NCI-H524 (cell line): Measurements from ENCODE around the gene MAP3K9.
A peak's percentile ranks its signal among the peaks of the same experiment; 100 is the strongest.
"Not testable (repeated sequence)": the region's sequence is repeated elsewhere in the genome, so short reads cannot be mapped to it uniquely, and the experiment has no call there.

Experiments
- DNase-seq, 2 experiments: peaks; one replicate each; lab custom pipeline; 2025; lab: John Stamatoyannopoulos, UW

The MAP3K9 gene

GRCh38 chr14:70724944-70725343 is 84.4 kb downstream of the MAP3K9 start:
- DNase-seq: no peak

- DNase-seq: no peak
These were observed 85.2 kb downstream of the MAP3K9 start for GRCh38 chr14:70724110-70724509.

GRCh38 chr14:70723276-70723675 is 86.0 kb downstream of the MAP3K9 start:
- no peak for DNase-seq

GRCh38 chr14:70722418-70722817 is 86.9 kb downstream of the MAP3K9 start:
- DNase-seq: no peak

GRCh38 chr14:70721542-70721941 is 87.8 kb downstream of the MAP3K9 start:
- DNase-seq: no peak

- DNase-seq: no peak
These were observed 90.8 kb downstream of the MAP3K9 start for GRCh38 chr14:70718383-70719118.

GRCh38 chr14:70716958-70717357 is 92.4 kb downstream of the MAP3K9 start:
- peak; percentile 47 to 81 for DNase-seq

- DNase-seq: no peak
These were observed 92.8 kb downstream of the MAP3K9 start for GRCh38 chr14:70716483-70716882.

- peak; percentile 72 to 75 for DNase-seq
These were observed 95.2 kb downstream of the MAP3K9 start for GRCh38 chr14:70714055-70714550.

GRCh38 chr14:70713511-70713916 is 95.8 kb downstream of the MAP3K9 start:
- no peak for DNase-seq

- no peak for DNase-seq
These were observed 96.2 kb downstream of the MAP3K9 start for GRCh38 chr14:70713096-70713495.

GRCh38 chr14:70711451-70711850 is 97.9 kb downstream of the MAP3K9 start:
- no peak for DNase-seq

- peak in 1 of 2 experiments; percentile 15 for DNase-seq
These were observed 99.5 kb downstream of the MAP3K9 start for GRCh38 chr14:70709726-70710382.

GRCh38 chr14:70708717-70709570 is 100.4 kb downstream of the MAP3K9 start:
- DNase-seq: no peak

GRCh38 chr14:70707138-70708038 is 101.9 kb downstream of the MAP3K9 start:
- DNase-seq: no peak

GRCh38 chr14:70706177-70706576 is 103.1 kb downstream of the MAP3K9 start:
- DNase-seq: no peak

- DNase-seq: no peak
These were observed 104.4 kb downstream of the MAP3K9 start for GRCh38 chr14:70704960-70705359.

GRCh38 chr14:70703621-70704168 is 105.6 kb downstream of the MAP3K9 start:
- not testable (repeated sequence) for DNase-seq

- no peak for DNase-seq
These were observed 107.2 kb downstream of the MAP3K9 start for GRCh38 chr14:70702161-70702560.

GRCh38 chr14:70701610-70702009 is 107.7 kb downstream of the MAP3K9 start:
- no peak for DNase-seq

- DNase-seq: no peak
These were observed 108.2 kb downstream of the MAP3K9 start for GRCh38 chr14:70700955-70701585.
